IgD-negative memory B cell (primary cell): ENCODE measurements around the gene LGALSL. TPM values are rescaled to one million over a fixed set of nuclear protein-coding genes. Genes with fewer than 3 reads are reported as not detected.
A peak's percentile ranks its signal among the peaks of the same experiment; 100 is the strongest.
"Not testable (repeated sequence)": the region's sequence is repeated elsewhere in the genome, so short reads cannot be mapped to it uniquely, and the experiment has no call there.

Experiments
- H3K27ac Mint-ChIP-seq, 3 donors: one replicate each; pipeline ENCODE4 v1.8.0; 2020 to 2022; ENCODE audit warnings: mild to moderate bottlenecking in 3 of 3, mixed read lengths in 3 of 3, moderate library complexity in 1 of 3
- H3K27me3 Mint-ChIP-seq: one replicate; pipeline ENCODE4 v1.8.0; 2021; ENCODE audit warnings: mixed read lengths
- H3K36me3 Mint-ChIP-seq: one replicate; pipeline ENCODE4 v1.8.0; 2020; ENCODE audit warnings: mild to moderate bottlenecking, mixed read lengths
- H3K4me1 Mint-ChIP-seq, 3 donors: one replicate each; pipeline ENCODE4 v1.8.0; 2020 to 2022; ENCODE audit warnings: mixed read lengths in 3 of 3, mild to moderate bottlenecking in 1 of 3
- H3K4me3 Mint-ChIP-seq, 4 donors: one replicate each; pipeline ENCODE4 v1.8.0; 2020 to 2022; ENCODE audit warnings: mild to moderate bottlenecking in 4 of 4, mixed read lengths in 4 of 4, moderate library complexity in 3 of 4
- H3K9me3 Mint-ChIP-seq, 3 donors: one replicate each; pipeline ENCODE4 v1.8.0; 2020 to 2021; ENCODE audit warnings: mixed read lengths in 3 of 3, mild to moderate bottlenecking in 1 of 3
- polyA plus RNA-seq: library from polyadenylated mRNA; unstranded; fragments of 300-500 nt; fragmentation: Illumina TruSeq; gene quantifications from one replicate; pipeline ENCODE4 v1.2.3, GENCODE V29; 2021

Gene LGALSL
- polyA plus RNA-seq, 1 donor from 2014 or later = 0.45 TPM

DNA sequence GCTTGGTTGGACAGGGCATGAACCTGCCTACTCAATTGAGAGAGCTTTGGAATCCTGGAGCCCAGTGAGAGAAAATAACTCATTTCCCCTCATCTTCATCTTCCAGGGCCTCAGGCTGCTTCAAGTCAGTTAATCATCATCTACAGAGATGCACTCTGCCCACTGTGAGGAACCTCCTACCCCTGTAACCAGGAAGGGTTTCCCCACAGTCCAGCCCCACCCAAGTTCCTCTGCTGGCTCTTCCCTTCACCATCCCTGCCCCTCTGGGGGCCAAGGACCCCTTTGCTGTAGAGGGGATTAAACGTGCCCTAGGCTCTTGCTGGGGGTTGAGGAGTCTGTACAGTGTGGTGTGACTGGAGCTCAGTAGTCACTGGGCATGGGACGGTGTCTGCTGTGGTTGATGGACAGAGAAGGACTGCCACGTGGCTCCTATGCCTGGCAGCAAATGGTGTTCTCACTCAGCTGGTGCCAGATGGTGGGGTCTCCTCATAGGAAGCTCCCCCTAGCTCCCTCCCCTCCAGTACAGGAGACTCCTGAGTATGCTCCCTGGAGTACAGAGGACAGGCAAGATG, 29.5 kb upstream of the LGALSL start:
- H3K9me3 Mint-ChIP-seq = peaks cover 0 to 3% (median 0%) of the 10 kb centered on the region in 3 donors
- H3K4me1 Mint-ChIP-seq = no peaks in the 10 kb centered on the region
- H3K4me3 Mint-ChIP-seq = no peak overlapping the region
- no peaks in the 10 kb centered on the region for H3K27me3 Mint-ChIP-seq
- peaks cover 5% of the 10 kb centered on the region for H3K36me3 Mint-ChIP-seq
- H3K27ac Mint-ChIP-seq = no peak overlapping the region

DNA sequence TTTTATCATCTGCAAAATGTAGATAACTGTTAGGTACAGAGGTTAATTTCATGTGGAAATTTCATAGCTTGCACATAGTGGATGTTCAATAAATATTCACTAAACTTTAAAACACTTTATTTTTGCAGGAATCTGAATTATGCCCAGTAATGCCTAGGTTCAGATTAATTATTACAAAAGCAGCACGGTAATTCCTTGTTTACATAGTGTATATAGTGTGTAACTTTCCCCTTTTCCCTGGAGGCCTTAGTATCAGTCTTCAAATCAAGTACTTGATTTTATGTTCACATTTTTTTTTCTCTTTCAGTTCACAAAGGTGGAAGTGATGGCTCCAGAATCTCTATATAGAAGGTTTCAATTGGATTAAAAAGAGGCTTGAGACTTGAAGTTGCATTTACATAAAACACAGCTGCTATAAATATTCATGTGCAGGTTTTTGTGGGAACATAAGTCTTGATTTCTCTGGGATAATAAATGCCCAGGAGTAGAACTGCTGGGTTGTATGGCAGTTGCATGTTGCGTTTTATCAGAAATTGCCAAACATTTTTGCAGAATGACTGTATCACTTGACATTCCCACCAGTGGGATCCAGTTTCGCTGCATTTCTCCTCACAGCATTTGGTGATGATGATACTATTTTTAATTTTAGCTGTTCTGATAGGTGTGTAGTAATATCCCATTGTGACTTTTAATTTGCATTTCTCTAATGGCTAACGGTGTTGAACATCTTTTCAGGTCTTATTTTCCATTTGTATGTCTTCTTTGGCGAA, 27.6 kb upstream of the LGALSL start:
- no peaks in the 10 kb centered on the region for H3K27me3 Mint-ChIP-seq
- H3K27ac Mint-ChIP-seq = no peak overlapping the region
- H3K36me3 Mint-ChIP-seq = peaks cover 5% of the 10 kb centered on the region

GRCh38 chr2:64434039-64434657, 19.8 kb upstream of the LGALSL start:
- H3K27me3 Mint-ChIP-seq = peaks cover 10% of the 10 kb centered on the region
- H3K9me3 Mint-ChIP-seq = no peaks in the 10 kb centered on the region
- no peak overlapping the region for H3K27ac Mint-ChIP-seq
- H3K4me1 Mint-ChIP-seq = peaks cover 0 to 1% (median 0%) of the 10 kb centered on the region in 3 donors
- peaks cover 4% of the 10 kb centered on the region for H3K36me3 Mint-ChIP-seq
- no peak overlapping the region for H3K4me3 Mint-ChIP-seq

More for the DNA sequence above, 27.6 kb upstream of the LGALSL start:
- Mint-ChIP-seq H3K9me3 (peaks cover 0 to 3% (median 0%) of the 10 kb centered on the region in 3 donors), H3K4me3 (no peak overlapping the region), H3K4me1 (no peaks in the 10 kb centered on the region)

DNA sequence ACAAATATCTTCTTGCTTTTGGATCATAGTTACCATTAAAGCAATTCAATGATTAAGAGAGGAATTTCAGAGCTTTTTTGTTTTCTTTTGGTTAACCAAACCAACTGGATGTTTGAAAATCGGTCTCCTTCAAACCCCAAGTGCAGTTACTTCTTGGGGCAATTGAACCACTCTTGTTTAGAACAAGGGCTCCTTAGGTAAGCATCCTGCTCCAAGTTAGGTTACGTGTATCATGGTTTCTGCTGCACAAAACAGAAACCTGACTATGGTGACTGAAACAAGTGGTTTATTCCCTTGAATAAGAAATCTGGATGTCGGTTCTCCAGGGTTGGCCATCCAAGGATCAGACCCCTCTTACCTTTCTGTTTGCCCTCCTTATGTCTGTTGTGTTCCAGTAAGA, 16.1 kb upstream of the LGALSL start:
- H3K36me3 Mint-ChIP-seq = no peaks in the 10 kb centered on the region
- peaks cover 0 to 1% (median 0%) of the 10 kb centered on the region in 3 donors for H3K4me1 Mint-ChIP-seq
- no peak overlapping the region for H3K4me3 Mint-ChIP-seq
- H3K9me3 Mint-ChIP-seq = no peaks in the 10 kb centered on the region
- H3K27me3 Mint-ChIP-seq = peaks cover 10% of the 10 kb centered on the region
- no peak overlapping the region for H3K27ac Mint-ChIP-seq

GRCh38 chr2:64439194-64439593, 14.8 kb upstream of the LGALSL start:
- H3K4me3 Mint-ChIP-seq = no peak overlapping the region
- no peaks in the 10 kb centered on the region for H3K36me3 Mint-ChIP-seq
- H3K4me1 Mint-ChIP-seq = peaks cover 0 to 1% (median 0%) of the 10 kb centered on the region in 3 donors
- H3K27me3 Mint-ChIP-seq = peaks cover 10% of the 10 kb centered on the region
- H3K9me3 Mint-ChIP-seq = no peaks in the 10 kb centered on the region
- no peak overlapping the region for H3K27ac Mint-ChIP-seq

DNA sequence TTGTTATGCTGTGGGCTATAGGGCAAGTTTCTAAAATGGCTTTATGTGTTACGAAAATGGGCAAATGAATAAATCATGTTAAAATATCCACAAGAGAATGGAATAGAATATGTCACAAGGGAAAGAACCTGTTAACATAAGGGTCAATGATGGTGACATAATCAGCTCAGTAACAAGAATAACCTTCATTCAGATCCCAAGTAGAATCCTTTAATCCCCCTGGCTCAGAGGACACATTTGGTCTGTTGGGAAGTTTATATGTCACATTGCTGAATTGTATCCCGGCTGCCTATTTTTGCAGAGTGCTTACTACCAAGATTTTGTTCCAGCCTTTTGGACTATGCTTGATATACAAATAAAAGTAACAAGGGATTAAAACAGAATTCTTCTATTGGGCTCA, 13.1 kb upstream of the LGALSL start:
- H3K36me3 Mint-ChIP-seq = peaks cover 3% of the 10 kb centered on the region

DNA sequence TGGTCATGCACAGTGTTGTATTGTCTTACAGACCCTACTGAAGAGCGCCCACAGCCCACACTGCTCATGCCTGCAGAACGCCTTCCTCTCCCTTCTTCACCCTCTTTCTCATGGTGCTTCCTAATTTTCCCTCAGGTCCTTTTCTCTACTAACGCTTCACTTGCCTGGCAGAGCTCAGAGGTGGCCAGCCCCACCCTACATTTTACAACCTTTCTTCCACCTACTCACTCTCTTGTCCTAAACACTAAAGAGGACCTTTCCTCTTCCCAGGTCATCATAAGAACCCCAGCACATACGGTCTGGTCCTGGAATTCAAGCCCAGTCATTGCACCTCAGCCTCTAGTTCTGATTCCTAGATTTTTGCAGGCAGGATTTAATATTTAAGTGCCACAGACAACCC, 11.7 kb upstream of the LGALSL start:
- H3K4me1 Mint-ChIP-seq = peaks cover 0 to 2% (median under 1%) of the 10 kb centered on the region in 3 donors
- no peak overlapping the region for H3K4me3 Mint-ChIP-seq
- peaks cover 3% of the 10 kb centered on the region for H3K36me3 Mint-ChIP-seq
- H3K27ac Mint-ChIP-seq = no peak overlapping the region
- H3K9me3 Mint-ChIP-seq = no peaks in the 10 kb centered on the region
- peaks cover 8% of the 10 kb centered on the region for H3K27me3 Mint-ChIP-seq

More for the DNA sequence above, 13.1 kb upstream of the LGALSL start:
- Mint-ChIP-seq H3K4me3 (no peak overlapping the region), H3K9me3 (no peaks in the 10 kb centered on the region), H3K27ac (no peak overlapping the region), H3K4me1 (peaks cover 0 to 1% (median 0%) of the 10 kb centered on the region in 3 donors), H3K27me3 (peaks cover 11% of the 10 kb centered on the region)

GRCh38 chr2:64442801-64443429, 11.0 kb upstream of the LGALSL start:
- Mint-ChIP-seq H3K27ac (no peak overlapping the region), H3K36me3 (peaks cover 3% of the 10 kb centered on the region), H3K4me3 (no peak overlapping the region), H3K4me1 (peaks cover 0 to 2% (median 1%) of the 10 kb centered on the region in 3 donors), H3K27me3 (peaks cover 9% of the 10 kb centered on the region), H3K9me3 (no peaks in the 10 kb centered on the region)

DNA sequence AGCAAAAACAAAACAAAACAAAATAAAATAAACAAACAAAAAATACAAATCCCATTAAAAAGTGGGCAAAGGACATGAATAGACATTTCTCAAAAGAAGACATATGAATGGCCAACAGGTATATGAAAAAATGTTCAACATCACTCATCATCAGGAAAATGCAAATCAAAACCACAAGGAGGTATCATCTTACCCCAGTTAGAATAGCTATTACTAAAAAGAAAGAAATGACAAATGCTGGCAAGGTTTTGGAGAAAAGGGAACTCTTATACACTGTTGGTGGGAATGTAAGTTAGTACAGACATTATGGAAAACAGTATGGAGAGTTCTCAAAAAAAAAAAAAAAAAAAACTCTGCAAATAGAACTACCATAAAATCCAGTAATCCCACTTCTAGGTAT, 8.0 kb upstream of the LGALSL start:
- H3K4me1 Mint-ChIP-seq, H3K27ac Mint-ChIP-seq: not testable (repeated sequence)

GRCh38 chr2:64447317-64448040, 6.5 kb upstream of the LGALSL start:
- Mint-ChIP-seq H3K4me3 (no peak overlapping the region), H3K27me3 (peaks cover 3% of the 10 kb centered on the region), H3K9me3 (no peaks in the 10 kb centered on the region), H3K4me1 (peaks cover 0 to 2% (median 1%) of the 10 kb centered on the region in 3 donors), H3K36me3 (peaks cover 3% of the 10 kb centered on the region), H3K27ac (no peak overlapping the region)

More for the DNA sequence above, 8.0 kb upstream of the LGALSL start:
- not testable (repeated sequence) for H3K4me3 Mint-ChIP-seq, H3K36me3 Mint-ChIP-seq, H3K27me3 Mint-ChIP-seq, H3K9me3 Mint-ChIP-seq

- Mint-ChIP-seq H3K36me3 (peaks cover 3% of the 10 kb centered on the region), H3K4me3 (no peak overlapping the region), H3K27ac (no peak overlapping the region)
Measured at GRCh38 chr2:64448041-64448426, 5.9 kb upstream of the LGALSL start.

GRCh38 chr2:64451051-64451450, 2.9 kb upstream of the LGALSL start:
- H3K4me3 Mint-ChIP-seq = peak overlapping the region in 1 of 4 donors; percentile 25
- no peaks in the 10 kb centered on the region for H3K9me3 Mint-ChIP-seq
- no peaks in the 10 kb centered on the region for H3K36me3 Mint-ChIP-seq
- peaks cover 3% of the 10 kb centered on the region for H3K27me3 Mint-ChIP-seq
- H3K4me1 Mint-ChIP-seq = peaks cover 0 to 7% (median 5%) of the 10 kb centered on the region in 3 donors
- H3K27ac Mint-ChIP-seq = no peak overlapping the region

More at GRCh38 chr2:64448041-64448426, 5.9 kb upstream of the LGALSL start:
- H3K27me3 Mint-ChIP-seq = peaks cover 3% of the 10 kb centered on the region
- H3K4me1 Mint-ChIP-seq = peaks cover 0 to 2% (median 1%) of the 10 kb centered on the region in 3 donors
- H3K9me3 Mint-ChIP-seq = no peaks in the 10 kb centered on the region

- Mint-ChIP-seq H3K27ac (no peak overlapping the region), H3K4me1 (peaks cover 0 to 6% (median 4%) of the 10 kb centered on the region in 3 donors)
Measured at GRCh38 chr2:64454386-64455332, 697 bp downstream of the LGALSL start.

More at GRCh38 chr2:64454386-64455332, 697 bp downstream of the LGALSL start:
- H3K9me3 Mint-ChIP-seq = no peaks in the 10 kb centered on the region
- H3K27me3 Mint-ChIP-seq = peaks cover 2% of the 10 kb centered on the region
- no peaks in the 10 kb centered on the region for H3K36me3 Mint-ChIP-seq
- H3K4me3 Mint-ChIP-seq = peak overlapping the region; percentile 82 to 92 (median 88)
